Epithelial cell of alveolus of lung (primary cell): ENCODE measurements around the gene PMVK. TPM values are rescaled to one million over a fixed set of nuclear protein-coding genes. Genes with fewer than 3 reads are reported as not detected.

ENCODE experiments used
- total RNA-seq: library from RNA; depleted of rRNA; stranded (reverse); fragments of >200 nt; gene quantifications from 2 replicates; pipeline ENCODE4 v1.2.1, GENCODE V29; 2015

The PMVK gene
- 3.8 and 7.0 TPM in 2 replicates for total RNA-seq

DNA sequence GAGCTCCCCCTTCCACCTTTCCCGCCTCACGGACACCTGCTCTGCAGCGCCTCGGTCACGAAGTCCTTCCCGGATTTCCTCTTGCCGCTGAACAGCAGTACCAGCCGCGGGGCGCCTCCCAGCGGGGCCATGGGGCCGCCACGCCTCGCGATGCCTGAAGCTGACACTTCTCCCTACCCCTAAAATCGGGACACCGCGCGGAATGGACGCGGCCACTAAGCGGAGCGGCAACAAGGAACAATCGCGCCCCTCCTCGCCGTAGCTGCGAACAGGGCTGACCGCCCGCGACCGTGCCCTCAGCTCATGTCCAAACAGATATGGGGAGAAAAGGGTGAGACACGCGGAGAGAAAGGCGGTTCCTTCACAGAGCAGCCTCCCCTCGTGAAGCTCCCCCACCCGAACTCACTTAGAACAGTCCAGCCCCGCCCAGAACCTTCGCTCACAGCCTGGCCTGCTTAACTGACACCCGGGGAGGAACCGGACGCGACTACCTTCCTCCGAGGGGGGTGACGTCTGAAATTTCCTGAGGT lies at the start of gene PMVK:
PMVK (minus strand) TSS at position 165 of the 530 bp plus-strand sequence; CDS start at position 131, 34 bp downstream.

DNA sequence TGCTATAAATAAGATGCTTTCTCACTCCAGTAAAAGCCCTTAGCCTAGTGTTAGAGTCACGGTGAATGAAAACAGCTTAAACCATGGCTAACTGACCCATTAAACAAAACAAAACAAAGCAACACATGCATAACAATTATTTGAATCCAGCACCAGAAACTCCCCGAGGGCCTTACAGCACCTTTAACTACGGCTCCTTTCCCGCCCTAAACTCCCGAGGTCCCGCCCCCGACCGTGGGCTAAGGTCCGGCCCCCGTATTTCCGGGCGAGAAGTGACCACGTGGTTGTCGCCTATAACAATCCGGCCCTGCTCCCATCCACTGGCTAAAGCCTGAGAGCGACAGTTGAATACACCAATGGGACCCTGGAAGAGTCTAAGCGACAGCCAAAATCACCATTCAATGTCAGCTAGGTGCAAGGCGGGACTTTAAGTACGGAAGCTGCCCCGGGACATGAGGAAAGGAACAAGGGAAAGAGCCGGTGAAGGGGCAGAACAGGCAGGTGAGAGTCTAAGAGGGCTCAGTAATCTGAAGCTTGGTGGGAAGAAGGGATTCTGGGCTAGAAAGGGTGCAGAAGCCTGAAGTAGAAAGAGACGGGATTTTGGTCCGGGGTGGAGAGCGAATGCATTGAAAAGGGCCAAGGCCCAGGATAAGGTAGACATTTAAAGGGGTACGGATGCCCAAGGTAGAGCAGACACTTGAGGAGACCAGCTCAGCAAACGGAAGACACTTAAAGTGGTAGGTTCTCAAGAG lies 46.6 kb upstream of the PMVK start, which contains the start of gene FLAD1:
FLAD1 (plus strand) TSS at position 448 of the 752 bp plus-strand sequence. CDS start 351 bp downstream, outside the sequence.

DNA sequence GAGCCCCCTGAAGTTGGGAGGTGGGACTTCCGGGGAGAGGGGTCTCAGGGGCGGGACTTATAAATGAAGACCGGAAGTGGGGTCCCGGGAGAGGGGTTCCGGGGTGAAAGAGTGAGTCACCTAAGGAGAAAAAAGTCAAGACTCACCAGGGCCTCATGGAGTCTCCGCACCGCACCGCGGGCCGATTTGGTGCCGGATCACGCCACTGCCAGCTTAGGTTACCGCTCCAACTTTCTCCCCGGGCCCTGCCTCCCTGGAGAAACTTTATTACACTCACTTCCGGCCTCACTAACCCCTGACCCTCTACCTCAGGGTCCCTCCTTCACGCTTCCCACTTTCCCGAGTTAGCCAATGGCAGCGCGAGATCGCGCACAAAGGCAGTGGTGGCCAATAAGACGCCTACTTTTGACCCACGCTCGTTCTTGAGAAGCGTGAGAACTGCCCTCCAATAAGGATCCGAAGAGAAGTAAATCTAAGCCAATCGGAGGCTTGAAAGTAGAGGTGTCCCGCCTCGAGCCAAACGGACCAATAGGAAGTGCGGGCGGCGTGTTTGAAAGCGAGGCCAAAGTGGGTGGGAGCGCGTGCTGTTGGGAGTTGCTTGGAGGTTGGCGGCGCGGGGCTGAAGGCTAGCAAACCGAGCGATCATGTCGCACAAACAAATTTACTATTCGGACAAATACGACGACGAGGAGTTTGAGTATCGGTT lies 37.7 kb upstream of the PMVK start, which contains the start of gene CKS1B:
CKS1B (plus strand) TSS at position 580 of the 706 bp plus-strand sequence; CDS start at position 645, 65 bp downstream.

DNA sequence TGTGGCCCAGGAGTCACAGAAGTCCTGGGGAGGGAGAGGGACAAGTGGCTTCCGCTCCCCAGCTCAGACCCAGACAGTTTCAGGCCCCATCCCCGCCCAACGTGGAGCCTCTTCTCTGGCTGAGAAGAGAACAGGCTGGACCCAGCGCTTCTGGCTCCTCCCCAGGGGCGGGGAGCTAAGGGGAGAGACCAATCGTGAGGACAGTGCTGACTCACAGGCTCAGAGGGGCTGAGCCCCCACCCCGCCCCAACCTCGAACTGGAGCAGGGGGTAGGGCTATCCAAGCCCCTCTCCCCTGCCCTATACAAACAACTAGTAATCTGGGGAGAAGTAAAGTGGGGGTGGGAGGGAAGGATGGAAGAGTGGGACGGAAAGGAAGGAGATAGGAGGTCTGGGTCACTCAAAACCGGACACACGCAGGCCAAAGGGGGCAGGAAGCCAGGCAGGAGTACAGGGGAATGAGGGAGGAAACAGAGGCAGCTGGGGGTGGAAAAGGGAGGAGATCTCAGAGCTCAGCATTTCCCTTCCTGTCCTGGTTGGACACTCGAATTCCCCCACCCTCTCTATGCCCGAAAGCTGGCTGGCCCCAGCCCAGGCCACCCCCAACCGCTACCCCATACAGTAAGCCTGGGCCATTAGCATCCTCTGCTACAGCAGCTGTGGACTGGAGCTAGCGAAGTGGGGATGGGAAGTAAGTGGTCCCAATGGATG lies 34.3 kb upstream of the PMVK start, which contains the start of gene SHC1:
SHC1 (minus strand) TSS at position 117 of the 710 bp plus-strand sequence. CDS start 221 bp downstream, outside the sequence.

DNA sequence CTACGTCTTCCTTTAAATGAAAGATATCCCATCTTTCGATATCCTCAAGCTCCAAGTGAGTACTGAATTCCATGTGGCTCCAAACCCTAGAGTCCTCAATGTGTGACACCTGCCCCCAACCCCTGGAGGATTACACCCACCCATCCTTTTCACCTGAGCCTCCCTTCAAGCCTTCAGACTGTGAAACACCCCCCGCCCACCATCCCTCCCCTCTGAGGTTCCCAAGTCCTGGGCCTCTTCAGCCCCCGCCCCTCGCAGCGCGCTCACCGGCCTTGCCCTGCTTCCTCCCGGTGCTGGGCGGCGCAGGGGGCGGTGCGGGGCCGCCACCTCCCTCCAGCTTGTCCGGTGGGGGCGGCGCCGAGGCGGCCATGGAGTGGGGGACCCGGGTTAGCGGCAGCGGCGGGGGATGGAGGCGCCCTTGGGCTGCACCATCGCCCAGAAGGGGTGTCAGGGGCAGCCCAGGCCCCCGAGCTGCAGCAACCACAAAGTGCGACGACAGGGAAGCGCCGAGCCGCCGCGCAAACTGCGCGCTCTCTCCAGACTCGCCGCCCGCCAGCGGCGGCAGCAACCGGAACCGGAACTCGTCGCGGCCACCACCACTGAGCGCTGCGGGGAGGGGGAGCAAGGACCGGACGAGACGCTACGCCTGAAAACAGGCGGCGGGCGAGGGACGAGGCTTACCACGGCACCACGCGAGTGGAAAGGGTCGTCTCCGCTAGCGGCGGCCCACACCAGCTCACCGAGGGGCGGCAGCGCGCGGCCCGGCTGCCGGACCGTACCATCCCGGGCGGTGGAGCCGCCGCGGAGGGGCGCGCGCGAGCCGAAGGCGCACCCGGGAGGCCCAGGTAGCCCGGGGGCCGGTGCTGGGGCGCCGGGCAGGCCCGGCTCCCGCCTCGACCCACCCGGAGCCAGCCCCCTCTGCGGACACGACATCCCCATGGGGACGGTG lies 25.0 kb upstream of the PMVK start, which contains the start of gene PYGO2:
PYGO2 (minus strand) TSS at position 576 of the 949 bp plus-strand sequence; CDS start at position 370, 206 bp downstream.

DNA sequence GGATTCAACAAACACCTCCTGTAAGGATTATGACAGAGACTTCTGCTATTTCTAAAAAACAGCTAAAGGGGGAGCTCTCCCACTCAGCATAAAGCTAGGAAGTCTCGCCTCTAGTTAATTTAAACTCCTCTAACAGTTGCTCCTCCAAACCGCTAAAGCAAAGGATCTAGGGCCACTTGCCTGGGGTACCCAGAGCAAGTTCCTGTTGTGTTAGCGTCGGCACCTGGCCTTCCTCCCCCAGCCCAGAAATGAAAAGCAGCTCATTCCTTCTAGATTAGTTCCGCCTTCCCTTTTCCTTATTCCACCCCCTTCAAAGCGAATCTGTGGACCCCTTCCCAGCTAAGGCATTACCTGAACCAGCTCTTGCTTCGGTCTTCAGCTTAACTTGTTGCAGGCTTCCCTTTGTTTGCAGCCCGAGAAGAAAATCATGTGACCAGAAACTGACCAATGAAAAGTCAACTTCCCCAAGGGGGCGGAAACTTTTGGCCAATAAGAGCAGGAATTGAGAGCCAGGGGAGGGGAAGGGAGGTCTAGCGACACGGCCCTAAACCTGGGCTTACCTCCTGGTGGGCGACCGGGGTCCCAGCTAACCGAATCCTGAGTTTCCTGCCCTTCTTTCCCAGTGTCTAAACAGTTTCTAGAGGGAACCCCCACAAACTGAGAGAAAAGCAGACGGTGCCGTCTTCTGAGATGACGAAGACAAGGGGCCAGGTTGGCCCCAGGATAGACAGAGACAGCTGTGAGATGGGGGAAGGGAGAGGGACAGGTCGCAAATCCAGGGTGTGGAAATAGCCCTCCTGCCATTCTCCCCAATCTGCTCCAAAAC lies 19.4 kb upstream of the PMVK start, which contains the start of gene PBXIP1:
PBXIP1 (minus strand) TSS at position 382 of the 826 bp plus-strand sequence. CDS start 2,378 bp downstream, outside the sequence.

Other genes with a start within 250 kb of the PMVK start
- gene KCNN3, start 66.4 kb downstream of the PMVK start, total RNA-seq: 0.13 and 0.32 TPM in 2 replicates
- gene PBXIP1, start 19.4 kb upstream of the PMVK start, total RNA-seq: 67.4 and 92.9 TPM in 2 replicates
- 20.4 and 26.2 TPM in 2 replicates for gene PYGO2, start 25.1 kb upstream of the PMVK start, total RNA-seq
- 188 and 278 TPM in 2 replicates for gene SHC1, start 34.0 kb upstream of the PMVK start, total RNA-seq
- gene CKS1B, start 38.0 kb upstream of the PMVK start, total RNA-seq: 43.8 and 135 TPM in 2 replicates
- 27.4 and 30.3 TPM in 2 replicates for gene FLAD1, start 46.6 kb upstream of the PMVK start, total RNA-seq
- gene LENEP, start 56.9 kb upstream of the PMVK start, total RNA-seq: not detected in 2 replicates
- gene ZBTB7B, start 66.1 kb upstream of the PMVK start, total RNA-seq: 18.7 and 19.7 TPM in 2 replicates
- gene DCST2, start 97.1 kb upstream of the PMVK start, total RNA-seq: not detected in 2 replicates
- gene DCST1, start 97.1 kb upstream of the PMVK start, total RNA-seq: not detected in 2 replicates
- 33.1 and 81.6 TPM in 2 replicates for gene ADAM15, start 114.6 kb upstream of the PMVK start, total RNA-seq
- gene EFNA4, start 127.0 kb upstream of the PMVK start, total RNA-seq: 10.2 and 11.7 TPM in 2 replicates
- 1.7 and 1.9 TPM in 2 replicates for gene EFNA3, start 142.1 kb upstream of the PMVK start, total RNA-seq
- 1.8 and 14.9 TPM in 2 replicates for gene EFNA1, start 191.2 kb upstream of the PMVK start, total RNA-seq
- gene SLC50A1, start 199.1 kb upstream of the PMVK start, total RNA-seq: 21.5 and 51.5 TPM in 2 replicates
- gene DPM3, start 203.8 kb upstream of the PMVK start, total RNA-seq: 87.8 and 104 TPM in 2 replicates
- 133 and 203 TPM in 2 replicates for gene KRTCAP2, start 236.6 kb upstream of the PMVK start, total RNA-seq
- 3.6 and 6.4 TPM in 2 replicates for gene TRIM46, start 237.1 kb upstream of the PMVK start, total RNA-seq